K562 (cell line): ENCODE data around the gene TTC23L. TPM values are rescaled to one million over a fixed set of nuclear protein-coding genes. Genes with fewer than 3 reads are reported as not detected.

Experiments
- ARNT ChIP-seq, 2 experiments: fragments of 450-650 bp; IDR thresholded peaks; 2 replicates each; pipeline ENCODE4 v1.6.1; 2016; ENCODE audit warnings: mild to moderate bottlenecking in 1 of 2
- CBFB ChIP-seq: sonication (generic); formaldehyde crosslinking; IDR thresholded peaks from 2 replicates; pipeline ENCODE4 v1.4.0; 2020; ENCODE audit warnings: mild to moderate bottlenecking, missing genetic modification reagents
- ELF2 ChIP-seq: fragments of 250-450 bp; sonication (Bioruptor Pico); IDR thresholded peaks from 2 replicates; pipeline ENCODE4 v1.5.0; 2021; ENCODE audit warnings: mild to moderate bottlenecking
- HDAC6 ChIP-seq: IDR thresholded peaks from 2 replicates; pipeline ENCODE4 v1.6.1; 2012; ENCODE audit warnings: low read depth, mild to moderate bottlenecking, control low read depth, inconsistent platforms, low read length, moderate library complexity
- KLF1 ChIP-seq: fragments of 450-650 bp; IDR thresholded peaks from 2 replicates; pipeline ENCODE4 v1.6.1; 2016; ENCODE audit warnings: missing genetic modification characterization, missing compliant biosample characterization
- PHF21A ChIP-seq: fragments of 450-650 bp; IDR thresholded peaks from 2 replicates; pipeline ENCODE4 v1.6.1; 2017; ENCODE audit warnings: low read depth, borderline replicate concordance
- RBBP5 ChIP-seq: fragments of 200-600 bp; sonication (generic); IDR thresholded peaks from 2 replicates; pipeline ENCODE4 v1.6.1; 2012; ENCODE audit warnings: borderline replicate concordance, mild to moderate bottlenecking, low read length, control low read depth, inconsistent platforms; ENCODE audit not compliant: insufficient read depth, poor library complexity, severe bottlenecking
- SMC3 ChIP-seq: conservative IDR thresholded peaks from 2 replicates; pipeline ENCODE4 v1.6.1; 2011; ENCODE audit warnings: low read depth, low read length, improper control_type of control experiment; ENCODE audit not compliant: insufficient read depth
- TOE1 ChIP-seq, 2 experiments: fragments of 450-650 bp in 1 of 2; sonication (generic) in 1 of 2; formaldehyde crosslinking in 1 of 2; IDR thresholded peaks; 2 replicates each; pipeline versions ENCODE4 v1.7.1 to v1.8.0; 2016 to 2022; ENCODE audit warnings: borderline replicate concordance in 2 of 2, mild to moderate bottlenecking in 2 of 2, antibody characterized with exemption in 1 of 2, inconsistent platforms in 1 of 2, low read depth in 1 of 2, missing genetic modification reagents in 1 of 2, moderate library complexity in 1 of 2
- ZFX ChIP-seq: sonication (generic); formaldehyde crosslinking; IDR thresholded peaks from 2 replicates; pipeline ENCODE4 v1.8.0; 2022; ENCODE audit warnings: mild to moderate bottlenecking, missing genetic modification reagents, moderate library complexity
- ZNF445 ChIP-seq: fragments of 250-450 bp; sonication (Bioruptor Pico); IDR thresholded peaks from 2 replicates; pipeline ENCODE4 v1.4.0; 2020; ENCODE audit warnings: low read depth, mild to moderate bottlenecking, moderate library complexity
- polyA plus RNA-seq, 8 experiments: library from polyadenylated mRNA; depleted of rRNA in 4 of 8; stranded (reverse) in 5 of 8; unstranded in 3 of 8; fragments of >200 nt; fragmentation: Nextera tagmentation in 2 of 8; fragmentation: Illumina TruSeq in 1 of 8; extraction: Ambion mirVana in 2 of 8; extraction: Trizol in 1 of 8; gene quantifications; 2 replicates each; pipeline versions ENCODE4 v1.2.1 to v1.2.3, GENCODE V29; 2011 to 2014; ENCODE audit warnings: inconsistent platforms in 1 of 8, missing spikeins in 1 of 8
- total RNA-seq, 7 experiments: library from RNA; depleted of rRNA in 6 of 7; stranded (reverse); fragments of >200 nt in 6 of 7; fragmentation: Illumina TruSeq in 2 of 7; extraction: Trizol in 2 of 7; gene quantifications; 2 replicates each; pipeline versions ENCODE4 v1.2.1 to v1.2.3, GENCODE V29; 2011 to 2021; ENCODE audit warnings: low replicate concordance in 1 of 7
- TF ChIP-seq, protein P1 (sequence below), 2 experiments: IDR thresholded peaks; 2 replicates each; pipeline ENCODE4 v1.6.1; 2012; ENCODE audit warnings: improper control_type of control experiment in 2 of 2, low read depth in 2 of 2, low read length in 2 of 2, borderline replicate concordance in 1 of 2
- TF ChIP-seq, protein P2 (sequence below): sonication (generic); formaldehyde crosslinking; IDR thresholded peaks from 2 replicates; pipeline ENCODE4 v1.8.0; 2022; ENCODE audit warnings: mild to moderate bottlenecking, missing genetic modification reagents, borderline replicate concordance
- TF ChIP-seq, protein P3 (sequence below), 2 experiments: fragments of 450-650 bp; IDR thresholded peaks; 2 replicates each; pipeline ENCODE4 v1.6.1; 2016
- TF ChIP-seq, protein P4 (sequence below): fragments of 250-450 bp; sonication (Bioruptor Pico); IDR thresholded peaks from 2 replicates; pipeline ENCODE4 v1.4.0; 2020; ENCODE audit warnings: mild to moderate bottlenecking, moderate library complexity

Gene TTC23L
- total and polyA plus RNA-seq, 9 of the 15 experiments (the other 6 are each of a cell fraction or from before 2014, with no cell fraction given): 0.03 to 0.32 (median 0.14) TPM; not detected in 2

DNA sequence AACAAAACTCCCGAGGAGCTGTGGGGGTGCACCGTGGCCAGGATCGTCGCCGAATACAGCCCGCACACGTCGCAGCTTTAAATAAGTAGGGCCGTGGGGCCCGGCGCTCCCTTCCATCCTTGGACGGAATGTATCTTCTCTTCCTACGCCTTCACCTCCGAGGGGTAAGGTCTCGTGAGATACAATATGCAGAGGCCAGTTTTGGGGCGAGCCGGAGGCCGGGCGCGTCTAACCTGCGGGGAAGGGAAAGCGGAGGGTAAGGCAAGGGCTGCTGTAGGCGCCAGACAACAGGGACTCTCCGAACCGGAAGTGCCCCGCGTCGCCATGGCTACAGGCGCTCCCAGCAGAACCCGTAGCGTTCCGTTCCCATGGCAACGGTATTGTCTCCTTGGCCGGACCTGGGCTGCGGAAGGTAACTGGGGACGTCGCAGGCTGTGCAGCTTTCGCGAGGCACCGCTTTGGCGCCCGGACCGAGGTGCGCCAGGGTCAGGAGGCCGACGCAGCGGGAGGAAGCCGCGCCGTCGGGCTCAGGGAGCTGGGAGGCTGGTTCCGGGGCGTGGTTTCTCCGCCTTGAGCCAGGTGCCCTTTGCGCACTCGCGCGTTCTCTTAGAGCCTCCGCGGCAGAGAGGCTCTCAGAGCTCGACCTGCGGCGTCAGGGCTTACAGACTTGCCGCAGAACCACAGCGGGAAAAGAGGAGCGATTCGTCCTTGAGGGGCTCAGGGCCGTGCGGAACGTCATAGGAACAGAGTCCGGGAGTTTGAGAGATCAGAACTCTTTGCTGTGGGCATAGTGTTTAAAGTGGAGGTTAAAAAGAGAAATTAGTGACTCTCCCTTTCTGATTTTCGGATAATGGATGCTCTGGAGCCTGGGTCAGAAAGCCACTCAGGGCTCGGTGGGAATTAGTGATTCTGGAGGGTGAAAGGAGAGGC, at the start of gene TTC23L (continued):
- TF ChIP-seq, protein P1, sequence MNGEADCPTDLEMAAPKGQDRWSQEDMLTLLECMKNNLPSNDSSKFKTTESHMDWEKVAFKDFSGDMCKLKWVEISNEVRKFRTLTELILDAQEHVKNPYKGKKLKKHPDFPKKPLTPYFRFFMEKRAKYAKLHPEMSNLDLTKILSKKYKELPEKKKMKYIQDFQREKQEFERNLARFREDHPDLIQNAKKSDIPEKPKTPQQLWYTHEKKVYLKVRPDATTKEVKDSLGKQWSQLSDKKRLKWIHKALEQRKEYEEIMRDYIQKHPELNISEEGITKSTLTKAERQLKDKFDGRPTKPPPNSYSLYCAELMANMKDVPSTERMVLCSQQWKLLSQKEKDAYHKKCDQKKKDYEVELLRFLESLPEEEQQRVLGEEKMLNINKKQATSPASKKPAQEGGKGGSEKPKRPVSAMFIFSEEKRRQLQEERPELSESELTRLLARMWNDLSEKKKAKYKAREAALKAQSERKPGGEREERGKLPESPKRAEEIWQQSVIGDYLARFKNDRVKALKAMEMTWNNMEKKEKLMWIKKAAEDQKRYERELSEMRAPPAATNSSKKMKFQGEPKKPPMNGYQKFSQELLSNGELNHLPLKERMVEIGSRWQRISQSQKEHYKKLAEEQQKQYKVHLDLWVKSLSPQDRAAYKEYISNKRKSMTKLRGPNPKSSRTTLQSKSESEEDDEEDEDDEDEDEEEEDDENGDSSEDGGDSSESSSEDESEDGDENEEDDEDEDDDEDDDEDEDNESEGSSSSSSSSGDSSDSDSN (IDR thresholded peaks at IDR 0.05; ENCODE audit: borderline replicate concordance in 1 of 2, low read depth in 2 of 2, low read length in 2 of 2): 0 out of 4 replicates have a peak, but pooled peaks of 1 of the 2 experiments have one; percentile 19
- TF ChIP-seq KLF1 (tag) (peak; percentile 65; the same call in 1 of the 2 replicates), ZFX (CRISPR knock-in tag) (peak; percentile 68), PHF21A (no peak), HDAC6 (no peak), ARNT (IDR thresholded peaks at IDR 0.05) (no peak), CBFB (no peak), ELF2 (CRISPR knock-in tag) (no peak), ZNF445 (CRISPR knock-in tag) (no peak), SMC3 (no peak), RBBP5 (peak; percentile 67), TOE1 (IDR thresholded peaks at IDR 0.05; ENCODE audit: borderline replicate concordance) (0 out of 2 replicates have a peak, but pooled peaks have one; percentile 14), TOE1 (CRISPR knock-in tag; IDR thresholded peaks at IDR 0.05; ENCODE audit: borderline replicate concordance, low read depth) (peak; percentile 87; the same call in 1 of the 2 replicates)
- TF ChIP-seq, protein P2, sequence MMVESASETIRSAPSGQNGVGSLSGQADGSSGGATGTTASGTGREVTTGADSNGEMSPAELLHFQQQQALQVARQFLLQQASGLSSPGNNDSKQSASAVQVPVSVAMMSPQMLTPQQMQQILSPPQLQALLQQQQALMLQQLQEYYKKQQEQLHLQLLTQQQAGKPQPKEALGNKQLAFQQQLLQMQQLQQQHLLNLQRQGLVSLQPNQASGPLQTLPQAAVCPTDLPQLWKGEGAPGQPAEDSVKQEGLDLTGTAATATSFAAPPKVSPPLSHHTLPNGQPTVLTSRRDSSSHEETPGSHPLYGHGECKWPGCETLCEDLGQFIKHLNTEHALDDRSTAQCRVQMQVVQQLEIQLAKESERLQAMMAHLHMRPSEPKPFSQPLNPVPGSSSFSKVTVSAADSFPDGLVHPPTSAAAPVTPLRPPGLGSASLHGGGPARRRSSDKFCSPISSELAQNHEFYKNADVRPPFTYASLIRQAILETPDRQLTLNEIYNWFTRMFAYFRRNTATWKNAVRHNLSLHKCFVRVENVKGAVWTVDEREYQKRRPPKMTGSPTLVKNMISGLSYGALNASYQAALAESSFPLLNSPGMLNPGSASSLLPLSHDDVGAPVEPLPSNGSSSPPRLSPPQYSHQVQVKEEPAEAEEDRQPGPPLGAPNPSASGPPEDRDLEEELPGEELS: no peak
- TF ChIP-seq, protein P3, sequence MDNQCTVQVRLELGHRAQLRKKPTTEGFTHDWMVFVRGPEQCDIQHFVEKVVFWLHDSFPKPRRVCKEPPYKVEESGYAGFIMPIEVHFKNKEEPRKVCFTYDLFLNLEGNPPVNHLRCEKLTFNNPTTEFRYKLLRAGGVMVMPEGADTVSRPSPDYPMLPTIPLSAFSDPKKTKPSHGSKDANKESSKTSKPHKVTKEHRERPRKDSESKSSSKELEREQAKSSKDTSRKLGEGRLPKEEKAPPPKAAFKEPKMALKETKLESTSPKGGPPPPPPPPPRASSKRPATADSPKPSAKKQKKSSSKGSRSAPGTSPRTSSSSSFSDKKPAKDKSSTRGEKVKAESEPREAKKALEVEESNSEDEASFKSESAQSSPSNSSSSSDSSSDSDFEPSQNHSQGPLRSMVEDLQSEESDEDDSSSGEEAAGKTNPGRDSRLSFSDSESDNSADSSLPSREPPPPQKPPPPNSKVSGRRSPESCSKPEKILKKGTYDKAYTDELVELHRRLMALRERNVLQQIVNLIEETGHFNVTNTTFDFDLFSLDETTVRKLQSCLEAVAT (IDR thresholded peaks at IDR 0.05): peak in 1 of 2 experiments; percentile 71; a peak in 1 of 4 replicates
- TF ChIP-seq, protein P4, sequence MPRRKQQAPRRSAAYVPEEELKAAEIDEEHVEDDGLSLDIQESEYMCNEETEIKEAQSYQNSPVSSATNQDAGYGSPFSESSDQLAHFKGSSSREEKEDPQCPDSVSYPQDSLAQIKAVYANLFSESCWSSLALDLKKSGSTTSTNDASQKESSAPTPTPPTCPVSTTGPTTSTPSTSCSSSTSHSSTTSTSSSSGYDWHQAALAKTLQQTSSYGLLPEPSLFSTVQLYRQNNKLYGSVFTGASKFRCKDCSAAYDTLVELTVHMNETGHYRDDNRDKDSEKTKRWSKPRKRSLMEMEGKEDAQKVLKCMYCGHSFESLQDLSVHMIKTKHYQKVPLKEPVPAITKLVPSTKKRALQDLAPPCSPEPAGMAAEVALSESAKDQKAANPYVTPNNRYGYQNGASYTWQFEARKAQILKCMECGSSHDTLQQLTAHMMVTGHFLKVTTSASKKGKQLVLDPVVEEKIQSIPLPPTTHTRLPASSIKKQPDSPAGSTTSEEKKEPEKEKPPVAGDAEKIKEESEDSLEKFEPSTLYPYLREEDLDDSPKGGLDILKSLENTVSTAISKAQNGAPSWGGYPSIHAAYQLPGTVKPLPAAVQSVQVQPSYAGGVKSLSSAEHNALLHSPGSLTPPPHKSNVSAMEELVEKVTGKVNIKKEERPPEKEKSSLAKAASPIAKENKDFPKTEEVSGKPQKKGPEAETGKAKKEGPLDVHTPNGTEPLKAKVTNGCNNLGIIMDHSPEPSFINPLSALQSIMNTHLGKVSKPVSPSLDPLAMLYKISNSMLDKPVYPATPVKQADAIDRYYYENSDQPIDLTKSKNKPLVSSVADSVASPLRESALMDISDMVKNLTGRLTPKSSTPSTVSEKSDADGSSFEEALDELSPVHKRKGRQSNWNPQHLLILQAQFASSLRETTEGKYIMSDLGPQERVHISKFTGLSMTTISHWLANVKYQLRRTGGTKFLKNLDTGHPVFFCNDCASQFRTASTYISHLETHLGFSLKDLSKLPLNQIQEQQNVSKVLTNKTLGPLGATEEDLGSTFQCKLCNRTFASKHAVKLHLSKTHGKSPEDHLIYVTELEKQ (CRISPR knock-in tag): no peak
